Peyer's patch (tissue), 4 donors: ENCODE measurements around the gene NCKAP5. TPM values are rescaled to one million over a fixed set of nuclear protein-coding genes. Genes with fewer than 3 reads are reported as not detected.

Experiments used
- DNase-seq, 3 donors: peaks; one replicate each; pipeline ENCODE4 v3.0.0-alpha.2; 2017 to 2019
- H3K27ac ChIP-seq, 4 donors: fragments of 200-600 bp; sonication (generic); one replicate each; pipeline ENCODE4 v1.5.1; 2016 to 2019
- H3K27me3 ChIP-seq, 2 donors: fragments of 200-600 bp; sonication (generic); one replicate each; pipeline ENCODE4 v1.5.1; 2019
- H3K36me3 ChIP-seq, 3 donors: fragments of 200-600 bp; sonication (generic); one replicate each; pipeline ENCODE4 v1.5.1; 2016 to 2019
- H3K4me1 ChIP-seq, 4 donors: fragments of 200-600 bp; sonication (generic); one replicate each; pipeline ENCODE4 v1.5.1; 2016 to 2019
- H3K4me3 ChIP-seq, 4 donors: fragments of 200-600 bp; sonication (generic); 1 replicate in 3 of 4; 2 replicates in 1 of 4; pipeline ENCODE4 v1.5.1; 2016 to 2019; ENCODE audit warnings: mild to moderate bottlenecking in 1 of 4
- H3K9me3 ChIP-seq, 4 donors: fragments of 200-600 bp; sonication (generic); one replicate each; pipeline ENCODE4 v1.5.1; 2016 to 2019; ENCODE audit warnings: mild to moderate bottlenecking in 1 of 4
- CTCF ChIP-seq, 6 experiments: fragments of 450-650 bp in 4 of 6; fragments of 200-600 bp in 2 of 6; sonication (generic) in 1 of 6; IDR thresholded peaks; one replicate each; pipeline ENCODE4 v1.5.1; 2017 to 2019; ENCODE audit warnings: antibody characterized with exemption in 6 of 6, mild to moderate bottlenecking in 3 of 6, moderate library complexity in 1 of 6
- POLR2A ChIP-seq, 2 donors: fragments of 450-650 bp; IDR thresholded peaks; one replicate each; pipeline ENCODE4 v1.5.1; 2017; ENCODE audit warnings: antibody characterized with exemption in 2 of 2, mild to moderate bottlenecking in 2 of 2, moderate library complexity in 2 of 2
- total RNA-seq, 4 donors: library from RNA; depleted of rRNA; stranded (reverse); fragments of >200 nt; gene quantifications; one replicate each; pipeline ENCODE4 v1.1.0, GENCODE V29; 2016

NCKAP5 gene
- total RNA-seq, 4 donors from 2014 or later: 9.1 to 28.5 (median 22.5) TPM

- Histone ChIP-seq H3K4me3 (no peak overlapping the region), H3K27ac (no peak overlapping the region), H3K4me1 (no peaks in the 10 kb centered on the region), H3K36me3 (no peaks in the 10 kb centered on the region), H3K9me3 (no peaks in the 10 kb centered on the region), H3K27me3 (no peaks in the 10 kb centered on the region)
- TF ChIP-seq CTCF (IDR thresholded peaks at IDR 0.05) (no peak), POLR2A (IDR thresholded peaks at IDR 0.05) (no peak)
- no peak for DNase-seq
Measured at GRCh38 chr2:132955871-132956615, 612.2 kb downstream of the NCKAP5 start.

- H3K27ac ChIP-seq: no peak overlapping the region
- no peak for DNase-seq
- H3K36me3 ChIP-seq: no peaks in the 10 kb centered on the region
- H3K4me3 ChIP-seq: no peak overlapping the region
- no peaks in the 10 kb centered on the region for H3K27me3 ChIP-seq
- no peak for TF ChIP-seq POLR2A (IDR thresholded peaks at IDR 0.05)
- H3K9me3 ChIP-seq: no peaks in the 10 kb centered on the region
- no peaks in the 10 kb centered on the region for H3K4me1 ChIP-seq
Measured at GRCh38 chr2:132953771-132954170, 614.5 kb downstream of the NCKAP5 start.

- H3K27ac ChIP-seq: no peak overlapping the region
- no peaks in the 10 kb centered on the region for H3K4me1 ChIP-seq
- DNase-seq: no peak
- no peaks in the 10 kb centered on the region for H3K9me3 ChIP-seq
- no peak overlapping the region for H3K4me3 ChIP-seq
- H3K36me3 ChIP-seq: no peaks in the 10 kb centered on the region
- no peak for TF ChIP-seq POLR2A (IDR thresholded peaks at IDR 0.05)
- no peak for TF ChIP-seq CTCF (IDR thresholded peaks at IDR 0.05)
- H3K27me3 ChIP-seq: no peaks in the 10 kb centered on the region
Measured at GRCh38 chr2:132951008-132951714, 617.1 kb downstream of the NCKAP5 start.

- Histone ChIP-seq H3K4me3 (no peak overlapping the region), H3K4me1 (no peaks in the 10 kb centered on the region), H3K27me3 (no peaks in the 10 kb centered on the region), H3K36me3 (no peaks in the 10 kb centered on the region), H3K27ac (no peak overlapping the region), H3K9me3 (no peaks in the 10 kb centered on the region)
- no peak for DNase-seq
- no peak for TF ChIP-seq POLR2A (IDR thresholded peaks at IDR 0.05)
- TF ChIP-seq CTCF (IDR thresholded peaks at IDR 0.05): no peak
Measured at GRCh38 chr2:132949108-132949507, 619.2 kb downstream of the NCKAP5 start.

- no peak for DNase-seq
- Histone ChIP-seq H3K4me1 (no peaks in the 10 kb centered on the region), H3K9me3 (no peaks in the 10 kb centered on the region), H3K27ac (no peak overlapping the region), H3K36me3 (no peaks in the 10 kb centered on the region), H3K4me3 (no peak overlapping the region), H3K27me3 (no peaks in the 10 kb centered on the region)
- TF ChIP-seq POLR2A (IDR thresholded peaks at IDR 0.05) (no peak), CTCF (IDR thresholded peaks at IDR 0.05) (no peak)
Measured at GRCh38 chr2:132948211-132948610, 620.1 kb downstream of the NCKAP5 start.

- H3K9me3 ChIP-seq: no peaks in the 10 kb centered on the region
- TF ChIP-seq CTCF (IDR thresholded peaks at IDR 0.05) (no peak), POLR2A (IDR thresholded peaks at IDR 0.05) (no peak)
- H3K27ac ChIP-seq: no peak overlapping the region
- no peaks in the 10 kb centered on the region for H3K27me3 ChIP-seq
- H3K36me3 ChIP-seq: no peaks in the 10 kb centered on the region
- H3K4me3 ChIP-seq: no peak overlapping the region
- no peaks in the 10 kb centered on the region for H3K4me1 ChIP-seq
- no peak for DNase-seq
Measured at GRCh38 chr2:132943829-132944228, 624.4 kb downstream of the NCKAP5 start.
